Left cardiac atrium (tissue), 4 donors: ENCODE results near the gene EMX1. TPM values are rescaled to one million over a fixed set of nuclear protein-coding genes. Genes with fewer than 3 reads are reported as not detected.

Source experiments
- ATAC-seq, 2 donors: fragments of 200-7000 bp; cut with Tn5 transposase; one replicate each; pipeline ENCODE4 v1.9.1; 2020; ENCODE audit warnings: mild to moderate bottlenecking in 2 of 2, moderate library complexity in 2 of 2
- DNase-seq: peaks from one replicate; pipeline ENCODE4 v3.0.0-alpha.2; 2020
- intact Hi-C, 2 donors: fragments of 100-400 bp; cut with DNase I; formaldehyde crosslinking; loops; one replicate each; pipeline versions ENCODE4 v1.14.1 to v1.15.1; 2022 to 2023
- total RNA-seq, 2 donors: library from RNA; stranded (reverse); fragmentation: NEBNext Ultra II Directional; extraction: Animal tissue kit (Norgen Biotek cat#: 25700); gene quantifications; one replicate each; pipeline ENCODE4 v1.2.1, GENCODE V29; 2021
- donor health status: DM: no; HTN: yes; CAD: no.
- donor health status: DM: no; HTN: yes; CAD: no; lungs with severe emphysema.
- donor health status: DM: yes; HTN: yes; CAD: no.
- donor health status: Dilated cardiomyopathy.

Gene EMX1
- total RNA-seq, 2 donors from 2014 or later, result not detected

GRCh38 chr2:72983500-72984161 is 66.3 kb downstream of the EMX1 start:
- ATAC-seq (peak in 1 of 2 donors; percentile 21), DNase-seq (no peak)
- intact Hi-C loops, result no loop called here

GRCh38 chr2:72984172-72984671 is 66.9 kb downstream of the EMX1 start:
- peak; percentile 53 for DNase-seq
- peak; percentile 88 to 95 for ATAC-seq
- intact Hi-C loops, result no loop called here

Other genes with a start within 250 kb of the EMX1 start
- gene EXOC6B, start 91.5 kb upstream of the EMX1 start, total RNA-seq, result 100 to 1,000 TPM in 1 of 2 donors, 10 to 100 TPM in 1; 93.7 to 113 TPM
- gene SPR, start 30.1 kb upstream of the EMX1 start, total RNA-seq, result 10 to 100 TPM; 29.2 to 47.7 TPM
- gene SFXN5, start 154.2 kb downstream of the EMX1 start, total RNA-seq, result 10 to 100 TPM in 1 of 2 donors, 1 to 10 TPM in 1; 9.0 to 10.5 TPM
- 10 to 100 TPM; 21.7 to 31.8 TPM for gene RAB11FIP5, start 195.4 kb downstream of the EMX1 start, total RNA-seq